ENCODE data around the gene C1orf198.

Gene C1orf198

GRCh38 chr1:230831771-230832170 is 36.5 kb downstream of the C1orf198 start:
- Histone ChIP-seq H3K27ac (replicated peaks) (no peak overlapping the region), H3K27me3 (ENCODE audit: insufficient read depth, poor library complexity, severe bottlenecking) (no peaks in the 10 kb centered on the region), H3K4me3 (replicated peaks; ENCODE audit: insufficient read depth, low read length) (no peak overlapping the region)
- DNase-seq (ENCODE audit: low read depth in 1 of 2, low spot score in 1 of 2): no peak
- TF ChIP-seq GABPA (IDR thresholded peaks at IDR 0.05; ENCODE audit: low read depth): no peak
- no peak for TF ChIP-seq POLR2AphosphoS5 (IDR thresholded peaks at IDR 0.05; ENCODE audit: low read depth)
- no peak for TF ChIP-seq REST (IDR thresholded peaks at IDR 0.05; ENCODE audit: insufficient replicate concordance, low read depth)
- no peak for TF ChIP-seq SPI1 (IDR thresholded peaks at IDR 0.05; ENCODE audit: borderline replicate concordance, low read depth)
- TF ChIP-seq CTCF (IDR thresholded peaks at IDR 0.05; ENCODE audit: insufficient read depth, low read length): no peak

DNA sequence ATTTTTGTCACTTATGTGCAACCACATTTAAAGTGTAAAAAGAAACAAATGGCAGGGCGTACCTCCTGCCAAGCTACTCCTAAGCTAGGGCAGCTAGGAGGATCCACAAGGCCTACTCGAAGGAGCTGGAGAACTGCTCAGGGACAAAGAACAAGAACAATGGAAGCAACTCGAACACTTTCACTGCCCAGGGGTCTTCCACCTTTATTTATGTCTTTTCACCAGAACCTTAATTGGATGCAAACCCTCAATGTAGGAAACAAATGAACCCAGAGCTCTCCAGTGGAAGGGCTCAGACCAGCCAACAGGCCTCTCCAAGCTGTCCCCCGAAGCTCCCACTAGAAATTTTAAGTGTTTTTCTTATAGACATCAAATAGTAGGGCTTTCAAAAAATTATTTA is 39.9 kb downstream of the C1orf198 start:
- H3K27ac ChIP-seq (replicated peaks): no peak overlapping the region
- H3K27me3 ChIP-seq (ENCODE audit: insufficient read depth, poor library complexity, severe bottlenecking): no peaks in the 10 kb centered on the region
- TF ChIP-seq SPI1 (IDR thresholded peaks at IDR 0.05; ENCODE audit: borderline replicate concordance, low read depth): no peak
- DNase-seq (ENCODE audit: low read depth in 1 of 2, low spot score in 1 of 2): no peak
- no peak overlapping the region for H3K4me3 ChIP-seq (replicated peaks; ENCODE audit: insufficient read depth, low read length)

GRCh38 chr1:230827801-230828200 is 40.5 kb downstream of the C1orf198 start:
- no peak overlapping the region for H3K27ac ChIP-seq (replicated peaks)
- H3K4me3 ChIP-seq (replicated peaks; ENCODE audit: insufficient read depth, low read length): no peak overlapping the region
- H3K27me3 ChIP-seq (ENCODE audit: insufficient read depth, poor library complexity, severe bottlenecking): no peaks in the 10 kb centered on the region
- TF ChIP-seq GABPA (IDR thresholded peaks at IDR 0.05; ENCODE audit: low read depth) (no peak), POLR2AphosphoS5 (IDR thresholded peaks at IDR 0.05; ENCODE audit: low read depth) (no peak), REST (IDR thresholded peaks at IDR 0.05; ENCODE audit: insufficient replicate concordance, low read depth) (no peak), SPI1 (IDR thresholded peaks at IDR 0.05; ENCODE audit: borderline replicate concordance, low read depth) (no peak), CTCF (IDR thresholded peaks at IDR 0.05; ENCODE audit: insufficient read depth, low read length) (no peak)
- DNase-seq (ENCODE audit: low read depth in 1 of 2, low spot score in 1 of 2): no peak

- Histone ChIP-seq H3K27ac (replicated peaks) (no peak overlapping the region), H3K27me3 (ENCODE audit: insufficient read depth, poor library complexity, severe bottlenecking) (no peaks in the 10 kb centered on the region), H3K4me3 (replicated peaks; ENCODE audit: insufficient read depth, low read length) (no peak overlapping the region)
- TF ChIP-seq REST (IDR thresholded peaks at IDR 0.05; ENCODE audit: insufficient replicate concordance, low read depth): no peak
- TF ChIP-seq GABPA (IDR thresholded peaks at IDR 0.05; ENCODE audit: low read depth): no peak
- TF ChIP-seq POLR2AphosphoS5 (IDR thresholded peaks at IDR 0.05; ENCODE audit: low read depth): no peak
- TF ChIP-seq SPI1 (IDR thresholded peaks at IDR 0.05; ENCODE audit: borderline replicate concordance, low read depth): no peak
- TF ChIP-seq CTCF (IDR thresholded peaks at IDR 0.05; ENCODE audit: insufficient read depth, low read length): no peak
- DNase-seq (ENCODE audit: low read depth in 1 of 2, low spot score in 1 of 2): no peak
Observed at GRCh38 chr1:230827081-230827681, 41.1 kb downstream of the C1orf198 start.

Measured in HL-60 (cell line).